Neutrophil (primary cell): ENCODE measurements around the gene LRRC15.

ENCODE experiments used
- H3K27ac ChIP-seq: fragments of 200-600 bp; sonication (generic); 2 replicates; pipeline ENCODE4 v1.5.1; 2016; ENCODE audit warnings: mild to moderate bottlenecking, moderate library complexity
- H3K27me3 ChIP-seq: fragments of 200-600 bp; sonication (generic); 2 replicates; pipeline ENCODE4 v1.6.0; 2016; ENCODE audit warnings: mild to moderate bottlenecking
- H3K36me3 ChIP-seq: fragments of 200-600 bp; sonication (generic); 2 replicates; pipeline ENCODE4 v1.5.1; 2017
- H3K4me1 ChIP-seq, 2 experiments: fragments of 200-600 bp in 1 of 2; sonication (generic) in 1 of 2; 1 replicate in 1 of 2; 2 replicates in 1 of 2; pipeline versions ENCODE4 v1.5.1 to v1.6.1; 2013 to 2016; ENCODE audit warnings: low read depth in 1 of 2, low read length in 1 of 2, mild to moderate bottlenecking in 1 of 2, moderate library complexity in 1 of 2; ENCODE audit not compliant: control insufficient read depth in 1 of 2, insufficient read depth in 1 of 2
- H3K4me3 ChIP-seq, 2 experiments: fragments of 200-600 bp in 1 of 2; sonication (generic) in 1 of 2; 1 replicate in 1 of 2; 2 replicates in 1 of 2; pipeline ENCODE4 v1.5.1; 2013 to 2016; ENCODE audit warnings: low read depth in 1 of 2, low read length in 1 of 2, mild to moderate bottlenecking in 1 of 2, moderate library complexity in 1 of 2
- H3K9me3 ChIP-seq: fragments of 200-600 bp; sonication (generic); 2 replicates; pipeline ENCODE4 v1.5.1; 2016
- CTCF ChIP-seq: fragments of 200-600 bp; sonication (generic); IDR thresholded peaks from 2 replicates; pipeline ENCODE4 v1.5.1; 2016; ENCODE audit warnings: antibody characterized with exemption

The LRRC15 gene

GRCh38 chr3:194375473-194376240 lies 6.1 kb upstream of the LRRC15 start:
- no peak overlapping the region for H3K27ac ChIP-seq
- peaks cover 42% of the 10 kb centered on the region for H3K27me3 ChIP-seq
- H3K9me3 ChIP-seq, result no peaks in the 10 kb centered on the region
- TF ChIP-seq CTCF, result no peak
- H3K36me3 ChIP-seq, result no peaks in the 10 kb centered on the region
- H3K4me3 ChIP-seq, result no peak overlapping the region
- no peaks in the 10 kb centered on the region for H3K4me1 ChIP-seq

- H3K36me3 ChIP-seq, result no peaks in the 10 kb centered on the region
- no peaks in the 10 kb centered on the region for H3K4me1 ChIP-seq
- H3K4me3 ChIP-seq, result no peak overlapping the region
- H3K9me3 ChIP-seq, result no peaks in the 10 kb centered on the region
- no peak for TF ChIP-seq CTCF
- H3K27ac ChIP-seq, result no peak overlapping the region
- H3K27me3 ChIP-seq, result peaks cover 42% of the 10 kb centered on the region
Measured at GRCh38 chr3:194374935-194375334, 5.4 kb upstream of the LRRC15 start.

- Histone ChIP-seq H3K27ac (no peak overlapping the region), H3K36me3 (no peaks in the 10 kb centered on the region), H3K9me3 (no peaks in the 10 kb centered on the region), H3K4me1 (no peaks in the 10 kb centered on the region), H3K27me3 (peaks cover 45% of the 10 kb centered on the region), H3K4me3 (no peak overlapping the region)
- no peak for TF ChIP-seq CTCF
Measured at GRCh38 chr3:194373899-194374298, 4.4 kb upstream of the LRRC15 start.

GRCh38 chr3:194373028-194373427 lies 3.5 kb upstream of the LRRC15 start:
- H3K4me3 ChIP-seq, result no peak overlapping the region
- no peaks in the 10 kb centered on the region for H3K36me3 ChIP-seq
- TF ChIP-seq CTCF, result no peak
- no peak overlapping the region for H3K27ac ChIP-seq
- no peaks in the 10 kb centered on the region for H3K9me3 ChIP-seq
- H3K4me1 ChIP-seq, result no peaks in the 10 kb centered on the region
- peaks cover 54% of the 10 kb centered on the region for H3K27me3 ChIP-seq

- no peak for TF ChIP-seq CTCF
- H3K4me3 ChIP-seq, result no peak overlapping the region
- no peaks in the 10 kb centered on the region for H3K4me1 ChIP-seq
- H3K9me3 ChIP-seq, result no peaks in the 10 kb centered on the region
- H3K36me3 ChIP-seq, result no peaks in the 10 kb centered on the region
- H3K27ac ChIP-seq, result no peak overlapping the region
- peaks cover 39% of the 10 kb centered on the region for H3K27me3 ChIP-seq
Measured at GRCh38 chr3:194370753-194371152, 1.2 kb upstream of the LRRC15 start.
